SK-N-DZ (cell line): ENCODE measurements around the gene RYR1.
A peak's percentile ranks its signal among the peaks of the same experiment; 100 is the strongest.
"Not testable (repeated sequence)": the region's sequence is repeated elsewhere in the genome, so short reads cannot be mapped to it uniquely, and the experiment has no call there.

Experiments
- DNase-seq: peaks from one replicate; pipeline ENCODE4 v3.0.0-alpha.2; 2015; ENCODE audit warnings: low spot score

The RYR1 gene

GRCh38 chr19:38538793-38539528 lies 105.5 kb downstream of the RYR1 start:
- DNase-seq, result no peak

GRCh38 chr19:38539751-38540150 lies 106.3 kb downstream of the RYR1 start:
- DNase-seq, result no peak

GRCh38 chr19:38542040-38542439 lies 108.5 kb downstream of the RYR1 start:
- DNase-seq, result no peak

GRCh38 chr19:38543286-38543806 lies 109.9 kb downstream of the RYR1 start:
- DNase-seq, result no peak

GRCh38 chr19:38543807-38544568 lies 110.5 kb downstream of the RYR1 start:
- DNase-seq, result peak; percentile 50

- DNase-seq, result no peak
These were observed 111.3 kb downstream of the RYR1 start for GRCh38 chr19:38544569-38545315.

- DNase-seq, result no peak
These were observed 112.1 kb downstream of the RYR1 start for GRCh38 chr19:38545596-38545995.

- DNase-seq, result no peak
These were observed 113.9 kb downstream of the RYR1 start for GRCh38 chr19:38547421-38547820.

- DNase-seq, result no peak
These were observed 115.6 kb downstream of the RYR1 start for GRCh38 chr19:38549061-38549460.

- no peak for DNase-seq
These were observed 116.5 kb downstream of the RYR1 start for GRCh38 chr19:38549942-38550341.

GRCh38 chr19:38550376-38550775 lies 116.9 kb downstream of the RYR1 start:
- no peak for DNase-seq

- no peak for DNase-seq
These were observed 117.9 kb downstream of the RYR1 start for GRCh38 chr19:38551450-38551813.

- DNase-seq, result not testable (repeated sequence)
These were observed 119.7 kb downstream of the RYR1 start for GRCh38 chr19:38553239-38553638.

GRCh38 chr19:38554676-38555141 lies 121.2 kb downstream of the RYR1 start:
- no peak for DNase-seq

GRCh38 chr19:38555200-38555599 lies 121.7 kb downstream of the RYR1 start:
- DNase-seq, result no peak

GRCh38 chr19:38556521-38557174 lies 123.2 kb downstream of the RYR1 start:
- no peak for DNase-seq

GRCh38 chr19:38557205-38557799 lies 123.8 kb downstream of the RYR1 start:
- no peak for DNase-seq

- DNase-seq, result not testable (repeated sequence)
These were observed 125.4 kb downstream of the RYR1 start for GRCh38 chr19:38558933-38559332.

GRCh38 chr19:38559428-38560401 lies 126.2 kb downstream of the RYR1 start:
- no peak for DNase-seq
